Effector CD4-positive, alpha-beta T cell (primary cell): ENCODE results near the gene AMER2.
"Not testable (repeated sequence)": the region's sequence is repeated elsewhere in the genome, so short reads cannot be mapped to it uniquely, and the experiment has no call there.

Experiments used
- DNase-seq: peaks from one replicate; pipeline ENCODE4 v3.0.0-alpha.2; 2020

The AMER2 gene

DNA sequence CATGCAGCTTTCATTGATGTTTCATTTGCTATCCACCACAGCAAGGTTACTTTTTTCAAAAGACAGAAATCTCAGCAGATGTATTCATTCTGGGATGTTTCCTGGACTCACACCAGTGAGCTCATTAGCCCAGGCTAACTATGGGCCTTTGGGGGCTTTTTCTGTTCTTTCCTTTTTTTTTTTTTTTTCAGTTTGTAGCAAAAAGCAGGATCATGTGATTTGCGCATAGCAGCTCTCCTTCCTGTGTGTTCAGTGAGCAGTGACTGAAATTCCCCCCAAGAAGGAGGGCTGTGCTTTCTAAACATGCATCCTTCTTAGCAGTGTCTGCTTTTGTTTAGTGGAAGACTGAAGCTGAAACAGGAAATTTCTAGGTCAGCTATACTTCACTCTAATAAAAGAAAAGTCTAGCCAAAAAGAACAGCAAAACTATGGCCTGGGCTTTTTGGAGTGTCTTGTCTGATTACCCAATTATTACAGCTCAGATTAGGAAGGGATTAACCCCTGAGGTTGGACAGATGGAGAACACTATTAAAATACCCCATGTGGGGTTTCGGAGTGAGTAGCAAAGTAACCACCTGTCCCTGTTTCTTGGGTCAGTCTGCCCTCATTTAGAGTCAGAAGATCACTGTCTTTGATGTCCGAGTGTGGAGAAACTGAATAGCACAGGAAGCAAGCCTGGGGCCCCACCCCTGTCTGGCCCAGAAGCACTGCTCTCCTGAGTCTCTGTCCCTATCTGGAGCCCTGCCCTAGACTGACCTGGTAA lies 8.9 kb upstream of the AMER2 start:
- DNase-seq = no peak

DNA sequence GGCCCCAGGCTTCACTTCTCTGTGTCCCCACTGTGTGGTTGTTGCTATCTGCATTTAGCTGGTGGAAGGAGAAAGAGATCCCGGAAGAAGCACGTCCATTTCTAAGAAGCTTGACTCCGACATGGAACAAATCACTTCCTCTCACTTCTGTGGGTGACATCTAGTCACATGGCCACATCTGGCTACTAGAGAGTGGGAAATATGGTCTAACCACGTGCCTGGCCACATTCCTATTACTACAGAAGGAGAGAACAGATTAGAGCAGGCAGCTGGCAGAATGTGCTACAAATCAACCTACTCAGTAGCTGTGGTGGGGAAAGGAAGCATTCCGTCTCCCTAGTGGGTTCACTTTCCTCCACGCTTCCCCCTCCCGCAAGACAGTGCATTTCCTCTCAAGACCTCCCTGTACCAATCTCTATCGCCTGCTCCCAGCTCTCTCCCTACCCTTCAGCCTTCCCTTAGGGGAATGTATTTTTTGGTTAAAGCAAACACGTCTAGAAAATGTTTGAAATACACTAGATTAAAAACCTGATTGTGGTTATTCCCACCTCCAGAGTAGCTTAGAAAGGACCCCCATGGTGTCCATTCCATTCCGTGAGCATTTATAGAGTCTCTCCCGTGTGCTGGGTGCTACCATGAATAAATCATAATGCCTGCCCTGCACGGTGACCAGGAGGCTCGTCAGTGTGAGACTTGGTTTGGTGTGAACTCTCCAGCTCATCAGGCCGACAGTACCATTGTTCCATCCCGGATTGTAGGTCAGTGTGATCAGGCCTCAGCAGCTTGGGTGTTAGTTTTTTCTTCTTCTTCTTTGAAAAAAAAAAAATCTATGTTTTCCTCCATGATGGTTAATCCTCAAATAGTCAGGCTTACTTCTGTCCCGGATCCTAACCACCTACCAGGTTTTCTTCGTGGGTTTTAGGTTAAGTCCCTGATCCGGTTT lies 8.0 kb upstream of the AMER2 start:
- DNase-seq = no peak

DNA sequence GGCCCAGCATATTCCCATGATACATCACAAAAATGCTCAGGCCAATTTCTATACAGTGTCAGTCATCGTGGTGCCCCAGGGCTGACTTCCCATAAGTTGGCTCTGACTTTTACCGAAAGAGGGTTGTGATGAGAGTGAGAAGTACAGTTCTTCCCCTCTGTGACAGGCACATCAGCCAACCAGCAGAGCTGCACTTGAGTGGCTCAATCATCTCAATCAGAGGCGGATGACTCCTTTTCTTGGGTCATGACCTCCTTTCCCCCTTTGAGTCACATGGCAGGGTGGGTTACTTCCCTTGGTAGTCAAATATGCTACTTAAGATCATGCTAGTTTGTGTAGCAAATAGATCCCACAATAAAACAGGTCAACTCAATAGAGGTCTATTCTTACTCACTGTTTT lies 6.9 kb upstream of the AMER2 start:
- no peak for DNase-seq

DNA sequence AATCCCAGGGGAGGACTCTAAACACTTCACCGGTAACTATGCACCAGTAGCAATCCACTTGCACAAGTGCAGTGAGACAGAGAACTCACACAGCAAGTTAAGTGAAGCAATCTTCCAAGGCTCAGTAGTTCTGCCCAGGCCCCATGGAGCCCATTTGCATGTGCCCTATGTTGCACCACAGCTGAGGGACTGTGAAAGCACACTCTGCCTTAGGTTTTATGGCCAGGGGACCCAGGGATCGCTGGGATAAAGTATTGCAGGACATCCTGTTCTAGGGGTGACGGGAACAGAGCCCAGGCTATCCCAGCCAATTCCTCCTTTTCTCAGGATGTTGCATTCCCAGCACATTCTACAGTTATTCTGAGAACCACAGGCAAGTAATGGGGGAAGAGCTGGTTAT lies 6.0 kb upstream of the AMER2 start:
- no peak for DNase-seq

DNA sequence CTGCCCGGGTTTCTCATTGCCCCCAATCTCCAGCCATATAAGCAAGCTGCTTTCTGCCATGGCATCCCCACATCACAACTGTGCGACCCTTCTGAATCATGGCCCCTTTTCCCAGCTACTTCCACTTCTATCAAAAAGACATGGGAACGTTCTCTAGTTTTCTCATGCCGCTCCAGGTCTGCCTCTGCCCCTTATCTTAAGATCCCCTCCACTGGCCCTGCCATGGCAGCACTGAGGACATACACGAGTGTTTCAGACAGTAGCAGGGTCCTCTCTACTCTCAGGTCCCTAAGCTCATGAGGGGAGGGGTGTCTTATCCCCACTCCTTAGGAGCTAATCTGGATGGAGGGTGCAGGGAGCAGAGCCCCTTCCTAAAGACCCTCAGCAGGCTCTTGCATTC lies 5.5 kb upstream of the AMER2 start:
- no peak for DNase-seq

DNA sequence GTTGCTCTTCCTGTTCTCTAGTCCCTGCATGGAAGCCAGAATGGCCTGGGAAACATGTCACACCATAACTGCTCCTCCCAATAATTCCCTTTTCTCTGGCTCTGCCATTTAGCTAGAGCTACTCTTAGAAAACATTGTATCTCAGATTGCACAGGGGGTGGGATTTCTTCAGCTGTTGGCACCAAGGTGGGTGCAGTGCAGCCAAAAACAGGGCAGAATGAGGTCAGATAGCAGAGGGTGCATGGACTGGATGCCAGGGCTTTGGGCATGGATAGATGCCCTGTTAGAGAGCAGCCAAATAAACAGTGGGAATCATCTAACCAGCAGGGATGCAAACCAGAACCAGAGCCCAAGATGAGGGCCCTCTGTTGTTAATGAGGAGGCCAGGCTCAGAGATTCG lies 4.9 kb upstream of the AMER2 start:
- no peak for DNase-seq

DNA sequence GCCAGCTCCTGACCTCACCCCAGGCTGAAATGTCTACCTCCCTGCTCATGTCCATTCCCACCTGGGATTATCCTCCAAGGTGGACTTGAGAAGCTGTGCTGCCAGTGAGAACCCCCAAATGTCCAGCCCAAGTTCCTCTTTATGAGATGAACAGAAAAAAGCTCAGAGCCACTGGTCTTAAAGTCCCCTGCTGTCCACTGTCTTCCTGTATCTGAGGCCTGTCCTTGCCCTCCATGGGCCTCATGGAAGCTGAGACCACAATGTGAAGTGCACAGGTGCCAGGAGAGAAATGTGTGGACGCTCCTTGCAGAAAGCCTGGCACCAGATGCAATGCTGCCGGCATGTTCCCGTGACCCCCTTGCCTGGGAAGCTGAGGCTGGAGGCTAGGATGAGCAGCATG lies 3.3 kb upstream of the AMER2 start:
- no peak for DNase-seq

DNA sequence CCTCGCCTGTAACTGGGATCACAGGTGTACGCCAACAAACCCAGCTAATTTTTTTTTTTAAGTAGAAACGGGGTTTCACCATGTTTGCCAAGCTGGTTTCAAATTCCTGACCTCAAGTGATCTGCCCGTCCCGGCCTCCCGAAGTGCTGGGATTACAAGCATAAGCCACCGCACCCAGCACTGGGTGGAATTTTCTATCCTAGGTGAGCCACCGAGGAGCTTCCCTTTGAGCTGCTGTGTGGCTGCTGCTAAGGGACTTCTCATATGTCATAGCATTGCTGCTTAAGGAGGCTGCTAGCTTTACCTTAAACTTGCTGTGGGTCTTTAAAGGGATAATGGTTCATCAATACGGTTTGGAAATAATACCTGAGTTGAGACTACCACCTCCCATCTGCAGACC lies 2.9 kb upstream of the AMER2 start:
- DNase-seq = no peak

DNA sequence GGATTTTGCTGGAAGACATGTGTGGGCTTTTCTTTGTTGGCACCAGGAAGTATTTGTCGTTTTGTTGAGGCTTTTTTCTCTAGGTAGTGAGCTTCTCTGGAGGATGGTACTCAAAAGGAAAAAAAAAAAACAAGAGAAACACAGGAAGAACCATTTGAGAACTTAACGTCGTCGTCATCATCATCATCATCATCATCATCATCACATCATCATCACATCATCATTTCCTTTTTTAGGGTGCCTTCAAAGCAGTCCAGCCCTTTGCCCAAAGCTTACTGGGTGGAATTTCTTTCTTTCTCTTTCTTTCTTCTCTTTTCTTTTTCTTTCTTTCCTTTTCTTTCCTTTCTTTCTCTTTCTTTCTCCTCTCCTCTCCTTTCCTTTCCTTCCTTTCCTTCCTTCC lies 2.2 kb upstream of the AMER2 start:
- no peak for DNase-seq

DNA sequence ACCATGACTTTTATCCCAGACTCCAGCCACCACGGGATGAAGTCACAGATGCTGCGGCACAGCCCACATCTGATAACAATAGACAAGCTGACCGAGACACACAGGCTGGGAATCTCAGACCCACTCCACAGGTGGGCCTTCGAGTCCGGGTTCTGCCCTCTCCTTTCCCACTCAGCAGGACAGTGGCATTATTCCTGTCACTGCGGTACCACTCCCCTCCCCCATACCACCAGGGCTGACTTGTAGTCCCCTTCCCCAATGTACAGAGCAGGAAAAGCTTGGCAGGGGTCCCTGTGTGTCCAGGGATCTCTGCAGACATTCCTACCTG lies 179 bp upstream of the AMER2 start:
- DNase-seq = no peak

DNA sequence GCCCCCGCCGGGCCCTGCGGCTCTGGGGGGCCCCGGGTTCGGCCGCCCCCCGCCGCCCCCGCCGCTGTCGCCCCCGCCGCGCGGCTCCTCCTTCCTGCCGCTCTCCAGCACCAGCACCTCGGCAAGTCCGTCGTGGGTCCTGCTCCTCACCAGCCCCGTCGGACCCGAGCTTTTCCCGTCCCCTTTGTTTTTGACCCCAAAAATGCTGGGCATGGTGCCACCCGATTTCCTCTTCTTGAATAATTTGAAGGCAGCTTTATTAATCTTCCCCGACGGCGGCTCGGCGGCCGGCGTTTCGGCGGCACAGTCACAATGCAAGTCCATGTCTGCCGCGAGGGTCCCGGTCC lies 945 bp downstream of the AMER2 start:
- DNase-seq = no peak

DNA sequence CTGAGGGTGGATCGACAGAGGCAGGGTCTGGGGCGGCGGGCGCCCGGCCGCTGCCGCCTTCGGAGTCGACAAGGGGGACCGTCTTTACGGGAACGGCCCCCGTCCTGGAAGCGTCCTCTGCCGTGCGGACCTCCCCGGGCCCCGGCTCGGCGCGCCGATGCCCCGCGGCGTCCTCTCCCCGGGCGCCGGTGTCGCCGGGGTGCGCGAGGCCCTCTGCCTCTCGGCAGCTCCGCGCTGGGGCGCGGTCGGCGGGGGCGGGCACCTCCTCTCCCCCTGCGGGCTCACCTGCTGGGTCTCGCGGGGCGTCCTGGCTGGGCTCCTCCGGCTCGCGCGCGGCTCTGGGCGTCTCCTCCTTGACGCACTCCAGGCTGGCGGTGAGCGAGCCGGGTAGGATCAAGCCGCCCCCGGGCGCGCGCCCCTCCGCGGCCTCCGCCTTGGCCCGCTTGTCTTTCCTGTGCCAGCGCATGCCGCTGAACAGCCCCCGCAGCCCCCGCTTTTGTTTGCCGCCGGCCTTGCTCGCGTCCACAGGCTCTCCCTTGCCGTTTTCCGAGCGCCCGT lies 1.5 kb downstream of the AMER2 start:
- no peak for DNase-seq

DNA sequence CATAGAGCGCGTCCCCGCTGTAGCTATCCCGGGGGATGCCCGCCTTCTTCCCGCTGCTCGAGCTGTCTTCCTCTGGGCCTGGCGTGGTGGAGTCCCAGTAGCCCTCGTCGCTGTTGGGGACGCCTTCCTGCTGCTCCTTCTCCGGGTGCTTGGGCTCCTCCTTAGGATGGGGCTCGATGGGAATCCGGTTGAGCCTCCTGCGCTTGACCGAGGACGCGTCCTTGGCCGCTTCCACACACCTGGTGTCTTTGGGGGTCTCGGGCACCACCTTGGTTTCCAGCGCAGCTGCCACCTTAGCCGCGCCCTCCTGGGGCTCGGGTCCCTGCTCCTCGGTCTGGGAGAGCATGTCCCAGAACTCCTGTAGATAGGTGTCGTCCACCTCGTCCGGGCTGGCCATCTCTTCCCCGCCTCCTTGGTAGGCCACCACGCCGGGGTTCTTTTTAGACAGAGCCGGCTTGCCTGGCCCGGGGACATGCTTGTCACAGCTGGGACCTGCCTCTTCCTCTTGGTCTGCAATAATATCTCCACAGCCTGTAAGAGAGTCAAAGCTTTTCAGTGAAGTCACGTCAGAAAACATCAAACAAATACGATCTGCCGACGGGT lies 2.0 kb downstream of the AMER2 start:
- no peak for DNase-seq

DNA sequence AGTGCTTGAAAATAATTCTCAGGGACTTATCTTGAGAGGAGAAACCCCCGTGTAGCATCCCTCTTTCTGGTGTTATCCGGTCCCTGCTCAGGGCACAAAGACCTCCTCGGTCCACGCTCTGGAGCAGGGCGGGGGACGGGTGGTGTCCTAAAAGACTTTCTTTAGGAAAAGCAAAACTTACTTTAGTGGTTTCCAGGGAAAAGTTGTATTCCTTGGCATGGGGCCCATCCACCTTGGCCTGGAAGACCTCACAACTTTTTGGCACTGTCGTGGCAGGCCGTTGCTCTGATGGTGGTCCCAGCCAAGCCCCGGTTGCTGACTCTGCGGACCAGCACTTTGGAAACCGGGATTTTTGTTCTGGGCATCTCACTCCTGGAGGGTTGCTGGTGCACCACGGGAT lies 2.7 kb downstream of the AMER2 start:
- no peak for DNase-seq

DNA sequence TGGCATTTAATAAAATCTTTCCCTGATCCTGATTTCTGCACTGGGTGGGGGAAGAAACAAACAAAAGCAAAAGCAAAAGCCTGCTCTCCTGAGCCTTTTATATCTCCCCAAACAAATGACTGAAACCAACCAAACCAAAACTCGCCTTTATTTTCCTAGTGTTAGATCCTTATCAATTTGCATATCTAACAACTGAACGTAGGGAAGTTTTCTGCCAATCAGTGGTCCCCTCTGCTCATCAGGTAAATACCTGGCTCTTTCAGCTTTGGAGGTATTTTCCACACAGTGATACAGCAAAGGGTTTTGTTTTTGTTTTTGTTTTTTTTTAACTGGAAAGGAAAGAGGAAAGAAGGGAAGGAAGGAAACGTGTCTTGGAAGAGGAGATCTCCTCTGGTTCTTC lies 3.3 kb downstream of the AMER2 start:
- no peak for DNase-seq

DNA sequence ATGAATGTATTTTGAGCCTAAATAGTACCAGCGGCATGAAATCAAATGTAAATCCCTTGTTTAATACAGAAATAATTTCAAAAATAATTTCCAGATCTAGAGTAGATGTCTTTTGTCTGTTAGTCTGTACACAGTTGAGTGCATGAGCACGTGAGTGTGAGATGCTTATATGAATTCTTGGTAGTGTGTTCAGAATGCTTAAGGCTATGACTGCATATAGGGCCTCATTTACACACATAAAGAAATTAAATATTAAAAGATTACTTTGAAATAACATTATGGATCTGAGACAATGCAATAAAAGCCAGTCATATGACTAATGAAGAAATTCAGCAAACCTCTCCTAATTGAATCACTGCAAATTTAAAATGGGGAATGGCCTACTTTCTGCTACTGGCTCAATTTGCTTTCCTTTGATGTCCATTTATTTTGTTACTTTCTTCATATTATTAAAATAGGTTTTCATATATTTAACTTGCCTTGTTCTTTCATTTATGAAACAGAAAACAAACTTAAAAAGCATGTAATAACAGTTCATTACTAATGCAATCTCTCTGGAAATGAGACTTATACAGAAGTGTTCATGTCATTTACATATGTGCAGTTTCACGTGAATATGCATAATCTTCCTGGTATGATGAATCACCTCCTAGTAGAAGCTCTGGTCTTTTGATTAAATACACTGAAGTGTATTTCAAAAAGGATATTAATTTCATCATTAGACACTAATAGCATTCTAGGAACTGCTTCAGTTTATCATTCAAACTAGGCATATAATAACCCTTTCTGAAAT lies 4.5 kb downstream of the AMER2 start:
- no peak for DNase-seq

DNA sequence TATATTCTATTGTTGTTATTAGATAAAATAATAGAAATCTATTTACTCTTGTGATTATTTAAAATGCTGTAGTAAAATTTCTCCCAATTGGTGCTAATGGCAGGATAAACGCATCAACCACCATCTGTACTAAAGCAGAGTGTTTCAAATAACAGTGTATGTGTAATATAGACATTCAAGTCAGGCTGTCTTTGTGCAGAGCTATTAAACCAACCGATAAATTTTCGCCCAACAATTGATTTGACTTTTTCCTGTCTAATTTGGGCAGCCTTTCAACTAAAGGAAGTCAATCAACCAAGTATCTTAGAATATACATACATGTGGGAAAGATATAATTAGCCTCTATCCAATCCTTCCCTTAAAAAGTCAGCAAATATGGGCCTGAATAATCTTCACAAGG lies 5.8 kb downstream of the AMER2 start:
- DNase-seq = no peak

DNA sequence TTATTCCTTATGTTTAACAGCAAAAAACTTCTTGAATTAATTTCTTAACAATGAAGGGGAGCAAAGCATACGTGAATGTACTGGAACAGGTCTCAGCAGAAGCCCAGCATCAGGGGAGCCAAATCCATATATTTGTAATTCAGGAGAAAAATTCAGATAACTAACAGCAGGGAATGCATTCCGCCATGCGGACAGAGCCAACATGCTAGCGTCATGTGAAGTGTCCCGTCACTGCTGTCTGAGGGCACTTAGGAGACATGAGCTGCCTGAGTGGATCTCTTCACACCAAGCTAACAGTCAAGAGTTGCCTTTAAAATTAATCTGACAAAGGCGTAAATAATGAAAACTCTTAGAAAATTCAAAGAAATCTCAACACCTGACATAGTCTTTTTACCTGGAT lies 6.4 kb downstream of the AMER2 start:
- no peak for DNase-seq

DNA sequence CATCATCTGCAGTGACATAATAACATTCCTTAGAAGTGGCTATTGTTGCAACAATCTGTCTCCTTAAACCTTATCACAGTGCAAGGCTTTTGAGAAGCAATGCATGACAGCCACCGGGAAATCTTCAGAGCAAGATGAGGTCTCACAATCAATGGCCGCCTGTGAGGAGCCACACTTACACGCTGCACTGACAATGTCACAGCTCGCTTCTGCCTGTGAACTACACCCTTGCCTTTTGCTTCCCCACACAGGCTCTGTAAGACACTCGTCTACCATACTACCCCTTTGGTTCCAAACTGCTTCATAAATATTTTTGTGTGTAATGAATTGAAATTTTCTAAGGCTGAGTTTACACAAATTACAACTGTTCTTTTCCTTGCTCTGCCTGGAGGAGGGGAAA lies 6.9 kb downstream of the AMER2 start:
- not testable (repeated sequence) for DNase-seq

DNA sequence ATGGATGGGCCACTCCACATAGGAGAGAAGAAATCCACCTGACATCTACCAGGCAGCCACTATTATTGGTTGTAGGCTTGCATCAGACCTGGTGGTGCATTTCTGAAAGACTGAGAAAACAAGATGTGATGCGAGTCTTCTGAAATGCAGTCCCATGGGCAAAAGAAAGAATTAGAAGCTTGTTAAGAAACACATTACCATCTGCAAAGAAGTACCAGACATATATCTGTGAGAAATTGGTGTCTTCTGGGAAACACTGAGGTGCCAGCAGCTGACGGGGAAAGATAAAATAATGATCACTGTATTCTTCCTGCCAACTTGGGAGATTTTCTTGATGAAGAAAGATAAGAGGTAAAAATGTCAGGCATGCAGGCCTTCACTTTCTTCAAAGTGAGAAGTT lies 14.4 kb downstream of the AMER2 start:
- DNase-seq = no peak

DNA sequence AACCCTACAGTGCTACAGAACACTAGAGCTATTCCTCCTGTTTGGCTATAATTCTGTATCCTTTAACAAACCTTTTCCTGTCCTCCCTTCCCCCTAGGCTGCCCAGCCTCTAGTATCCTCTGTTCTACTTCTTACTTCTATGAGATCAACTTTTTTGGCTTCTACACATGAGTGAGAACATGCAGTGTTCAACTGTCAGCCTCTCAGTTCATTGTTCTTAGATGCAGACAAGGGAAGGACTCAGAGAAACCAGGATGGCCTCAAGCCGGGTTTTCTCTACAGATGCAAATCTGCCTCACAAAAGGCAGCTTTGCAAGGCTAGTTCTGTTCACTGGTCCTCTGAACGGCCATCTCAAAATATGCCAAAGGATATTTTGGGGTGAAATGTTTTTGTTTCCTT lies 18.4 kb downstream of the AMER2 start:
- no peak for DNase-seq

DNA sequence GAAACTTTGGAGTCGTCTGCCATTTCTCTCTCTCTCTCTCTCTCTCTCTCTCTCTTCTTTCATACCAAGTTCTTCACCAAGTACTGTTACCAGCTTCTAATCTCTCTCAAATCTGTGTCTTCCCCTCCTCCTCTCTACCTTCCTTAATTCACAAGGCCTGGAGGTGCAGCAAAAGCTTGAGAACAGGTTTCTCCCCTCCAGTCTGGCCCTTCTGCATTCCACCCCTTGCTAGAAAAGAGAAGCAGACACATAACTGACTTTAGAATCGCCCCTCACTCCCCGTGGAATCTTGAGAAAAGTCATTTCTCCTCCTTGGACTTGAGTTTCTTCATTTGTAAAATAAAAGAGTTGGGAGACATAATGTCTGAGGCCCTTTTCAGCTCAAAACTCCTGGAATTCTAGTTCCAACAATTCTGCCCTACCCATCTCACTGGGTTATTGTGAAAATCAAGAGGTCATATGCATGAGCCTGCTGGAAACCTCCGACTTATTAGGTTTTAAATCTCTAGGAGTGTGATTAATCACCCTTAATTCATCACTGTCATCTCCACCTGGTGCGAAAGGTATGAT lies 20.4 kb downstream of the AMER2 start:
- DNase-seq = no peak

DNA sequence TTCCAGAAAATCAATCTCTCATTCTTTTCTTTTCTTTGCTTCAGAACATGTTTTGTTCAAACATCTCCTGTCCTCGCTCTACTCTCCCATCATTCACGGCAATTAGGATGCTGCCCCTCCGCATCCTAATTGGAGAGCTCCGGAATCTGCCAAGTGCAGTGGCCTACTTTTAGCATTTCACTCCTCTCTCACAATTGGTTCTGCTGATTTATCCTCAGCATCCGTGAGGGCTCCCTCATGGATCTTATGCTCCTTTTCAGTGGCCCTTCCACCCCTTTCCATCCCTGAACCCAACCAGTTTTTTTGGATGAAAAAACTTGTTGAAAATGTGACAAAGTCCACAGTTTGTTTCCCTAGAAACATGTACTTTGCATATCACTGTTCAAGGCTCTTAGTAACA lies 22.4 kb downstream of the AMER2 start:
- no peak for DNase-seq
